Neural crest cell (in vitro differentiated cells): ENCODE results near the gene RAI1. TPM values are rescaled to one million over a fixed set of nuclear protein-coding genes. Genes with fewer than 3 reads are reported as not detected.
A peak's percentile ranks its signal among the peaks of the same experiment; 100 is the strongest.

ENCODE experiments used
- DNase-seq: peaks from one replicate; pipeline ENCODE4 v3.0.0; 2021; ENCODE audit warnings: low read depth, mixed read lengths, low spot score
- H3K27ac Mint-ChIP-seq: one replicate; pipeline ENCODE4 v1.8.0; 2021; ENCODE audit warnings: mild to moderate bottlenecking, mixed read lengths; ENCODE audit not compliant: unreplicated experiment
- H3K27me3 Mint-ChIP-seq: 2 replicates; pipeline ENCODE4 v1.8.0; 2021; ENCODE audit warnings: low read depth, mild to moderate bottlenecking, mixed read lengths
- H3K36me3 Mint-ChIP-seq: 2 replicates; pipeline ENCODE4 v1.8.0; 2021; ENCODE audit warnings: low read depth, mild to moderate bottlenecking, mixed read lengths
- H3K4me1 Mint-ChIP-seq: 2 replicates; pipeline ENCODE4 v1.8.0; 2021; ENCODE audit warnings: mixed read lengths
- H3K4me3 Mint-ChIP-seq: one replicate; pipeline ENCODE4 v1.8.0; 2021; ENCODE audit warnings: mild to moderate bottlenecking, mixed read lengths
- H3K9me3 Mint-ChIP-seq: 2 replicates; pipeline ENCODE4 v1.8.0; 2021; ENCODE audit warnings: mixed read lengths
- CTCF ChIP-seq: fragments of 200-600 bp; sonication (generic); conservative IDR thresholded peaks from 2 replicates; pipeline ENCODE4 v1.5.0; 2021; ENCODE audit warnings: antibody characterized with exemption, mild to moderate bottlenecking
- total RNA-seq: library from RNA; stranded (reverse); gene quantifications from 2 replicates; pipeline ENCODE4 v1.2.1, GENCODE V29; 2021

RAI1 gene
- total RNA-seq, 1 donor from 2014 or later, result 54.0 TPM

- Mint-ChIP-seq H3K27me3 (no peaks in the 10 kb centered on the region), H3K4me1 (peaks cover 63% of the 10 kb centered on the region), H3K4me3 (no peak overlapping the region), H3K9me3 (no peaks in the 10 kb centered on the region), H3K36me3 (no peaks in the 10 kb centered on the region), H3K27ac (no peak overlapping the region)
- no peak for TF ChIP-seq CTCF
- no peak for DNase-seq
These were observed 33.6 kb downstream of the RAI1 start for GRCh38 chr17:17714879-17715278.

- H3K4me3 Mint-ChIP-seq, result no peak overlapping the region
- H3K4me1 Mint-ChIP-seq, result peaks cover 57% of the 10 kb centered on the region
- H3K36me3 Mint-ChIP-seq, result no peaks in the 10 kb centered on the region
- DNase-seq, result no peak
- H3K27me3 Mint-ChIP-seq, result peaks cover 2% of the 10 kb centered on the region
- no peak for TF ChIP-seq CTCF
- H3K9me3 Mint-ChIP-seq, result no peaks in the 10 kb centered on the region
- H3K27ac Mint-ChIP-seq, result peak overlapping the region; percentile 45
These were observed 35.7 kb downstream of the RAI1 start for GRCh38 chr17:17716837-17717523.

- DNase-seq, result no peak
- no peak overlapping the region for H3K27ac Mint-ChIP-seq
- peaks cover 60% of the 10 kb centered on the region for H3K4me1 Mint-ChIP-seq
- TF ChIP-seq CTCF, result no peak
- H3K27me3 Mint-ChIP-seq, result peaks cover 3% of the 10 kb centered on the region
- H3K9me3 Mint-ChIP-seq, result no peaks in the 10 kb centered on the region
- H3K4me3 Mint-ChIP-seq, result peak overlapping the region; percentile 55
- H3K36me3 Mint-ChIP-seq, result no peaks in the 10 kb centered on the region
These were observed 37.0 kb downstream of the RAI1 start for GRCh38 chr17:17718251-17718650.

GRCh38 chr17:17719199-17719940 lies 38.1 kb downstream of the RAI1 start:
- no peak overlapping the region for H3K27ac Mint-ChIP-seq

GRCh38 chr17:17719966-17720543 lies 38.8 kb downstream of the RAI1 start:
- peaks cover 68% of the 10 kb centered on the region for H3K4me1 Mint-ChIP-seq
- no peaks in the 10 kb centered on the region for H3K36me3 Mint-ChIP-seq

More at GRCh38 chr17:17719199-17719940, 38.1 kb downstream of the RAI1 start:
- no peaks in the 10 kb centered on the region for H3K9me3 Mint-ChIP-seq
- H3K4me1 Mint-ChIP-seq, result peaks cover 66% of the 10 kb centered on the region
- no peak for DNase-seq
- H3K27me3 Mint-ChIP-seq, result peaks cover 3% of the 10 kb centered on the region
- no peak for TF ChIP-seq CTCF
- H3K36me3 Mint-ChIP-seq, result no peaks in the 10 kb centered on the region
- H3K4me3 Mint-ChIP-seq, result peak overlapping the region; percentile 5

More at GRCh38 chr17:17719966-17720543, 38.8 kb downstream of the RAI1 start:
- H3K27me3 Mint-ChIP-seq, result peaks cover 3% of the 10 kb centered on the region
- H3K27ac Mint-ChIP-seq, result no peak overlapping the region
- no peak for TF ChIP-seq CTCF
- H3K9me3 Mint-ChIP-seq, result no peaks in the 10 kb centered on the region
- no peak for DNase-seq
- peak overlapping the region; percentile 36 for H3K4me3 Mint-ChIP-seq
